A673 (cell line): ENCODE results near the gene RLF. TPM values are rescaled to one million over a fixed set of nuclear protein-coding genes. Genes with fewer than 3 reads are reported as not detected.

ENCODE experiments used
- BruUV-seq: library from RNA; stranded (reverse); fragments of 400-500 nt; replicated peaks from 2 replicates; lab custom pipeline; 2021; lab: Mats Ljungman, UMichigan
- CTCF ChIA-PET: fragments of 300-600 bp; sonication (Branson Sonifier 250); formaldehyde crosslinking; loops from one replicate; lab custom pipeline; 2022; ENCODE audit warnings: antibody characterized with exemption; lab: Charles Lee
- POLR2A ChIA-PET: fragments of 300-600 bp; sonication (Branson Sonifier 250); formaldehyde crosslinking; loops from one replicate; lab custom pipeline; 2022; ENCODE audit warnings: antibody characterized with exemption; ENCODE audit not compliant: low non-redundant PET; lab: Charles Lee
- DNase-seq: peaks from one replicate; pipeline ENCODE4 v3.0.0-alpha.2; 2015; ENCODE audit warnings: low spot score
- H3K27ac ChIP-seq: fragments of 200-600 bp; sonication (generic); 2 replicates; pipeline ENCODE4 v1.5.1; 2016; ENCODE audit warnings: mixed run types, low read depth, mild to moderate bottlenecking, mixed read lengths, antibody characterized with exemption, low read length; ENCODE audit not compliant: poor library complexity, severe bottlenecking
- H3K27me3 ChIP-seq: fragments of 200-600 bp; sonication (generic); replicated peaks from 2 replicates; pipeline ENCODE4 v1.6.1; 2017; ENCODE audit warnings: mixed run types, low read depth, mild to moderate bottlenecking, mixed read lengths, antibody characterized with exemption, low read length; ENCODE audit not compliant: insufficient read depth, poor library complexity
- H3K36me3 ChIP-seq: fragments of 200-600 bp; sonication (generic); 2 replicates; pipeline ENCODE4 v1.6.1; 2016; ENCODE audit warnings: mixed run types, mild to moderate bottlenecking, mixed read lengths, antibody characterized with exemption, low read length; ENCODE audit not compliant: insufficient read depth, poor library complexity, severe bottlenecking
- H3K4me1 ChIP-seq: fragments of 200-600 bp; sonication (generic); 2 replicates; pipeline ENCODE4 v1.6.1; 2017; ENCODE audit warnings: mixed run types, mild to moderate bottlenecking, mixed read lengths, antibody characterized with exemption, low read length; ENCODE audit not compliant: insufficient read depth, poor library complexity, severe bottlenecking
- H3K4me3 ChIP-seq: fragments of 200-600 bp; sonication (generic); 2 replicates; pipeline ENCODE4 v1.5.1; 2016; ENCODE audit warnings: low read depth, mixed run types, mild to moderate bottlenecking, mixed read lengths, low read length; ENCODE audit not compliant: poor library complexity, severe bottlenecking
- H3K9me3 ChIP-seq: fragments of 200-600 bp; sonication (generic); 2 replicates; pipeline ENCODE4 v1.6.1; 2016; ENCODE audit warnings: mixed run types, low read depth, mild to moderate bottlenecking, mixed read lengths, antibody characterized with exemption, low read length; ENCODE audit not compliant: poor library complexity, severe bottlenecking
- EZH2 ChIP-seq: fragments of 200-600 bp; sonication (generic); IDR thresholded peaks from 2 replicates; pipeline ENCODE4 v1.6.1; 2017; ENCODE audit warnings: borderline replicate concordance, low read depth, mild to moderate bottlenecking, mixed read lengths, antibody characterized with exemption, low read length; ENCODE audit not compliant: poor library complexity, severe bottlenecking
- intact Hi-C: fragments of 100-400 bp; cut with micrococcal nuclease; formaldehyde crosslinking; loops from one replicate; pipeline ENCODE4 v1.10.0; 2022; ENCODE audit not compliant: unreplicated experiment
- total RNA-seq: library from RNA; stranded (reverse); gene quantifications from 2 replicates; pipeline ENCODE4 v1.2.3, GENCODE V29; 2021
- TF ChIP-seq, protein P1 (sequence below): fragments of 300-800, 200-600 bp; sonication (generic); conservative IDR thresholded peaks from 2 replicates; pipeline ENCODE4 v1.5.1; 2017; ENCODE audit warnings: low read depth, mild to moderate bottlenecking, antibody characterized with exemption, low read length, moderate library complexity, mixed read lengths

The RLF gene
- total RNA-seq, 1 experiment from 2014 or later: 18.1 TPM

DNA sequence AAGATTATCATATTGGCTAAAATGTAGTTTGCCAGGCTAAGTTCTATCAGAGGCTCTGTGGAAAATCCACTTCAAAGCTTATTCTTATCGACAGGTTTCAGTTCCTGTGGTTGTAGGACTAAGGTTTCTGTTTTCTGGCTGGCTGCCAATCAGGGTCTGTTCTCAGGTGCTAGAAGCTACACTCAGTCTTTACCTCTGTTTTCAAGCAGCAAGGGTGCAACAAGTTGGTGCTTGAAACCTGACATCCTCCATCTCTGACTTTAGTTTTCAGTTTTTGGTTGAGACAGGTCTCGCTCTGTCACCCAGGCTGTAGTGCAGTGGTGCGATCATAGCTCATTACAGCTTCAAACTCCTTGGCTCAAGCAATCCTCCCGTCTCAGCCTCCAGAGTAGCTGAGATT, 71.3 kb downstream of the RLF start:
- H3K27ac ChIP-seq: no peak overlapping the region
- no peak for TF ChIP-seq EZH2
- TF ChIP-seq, protein P1, sequence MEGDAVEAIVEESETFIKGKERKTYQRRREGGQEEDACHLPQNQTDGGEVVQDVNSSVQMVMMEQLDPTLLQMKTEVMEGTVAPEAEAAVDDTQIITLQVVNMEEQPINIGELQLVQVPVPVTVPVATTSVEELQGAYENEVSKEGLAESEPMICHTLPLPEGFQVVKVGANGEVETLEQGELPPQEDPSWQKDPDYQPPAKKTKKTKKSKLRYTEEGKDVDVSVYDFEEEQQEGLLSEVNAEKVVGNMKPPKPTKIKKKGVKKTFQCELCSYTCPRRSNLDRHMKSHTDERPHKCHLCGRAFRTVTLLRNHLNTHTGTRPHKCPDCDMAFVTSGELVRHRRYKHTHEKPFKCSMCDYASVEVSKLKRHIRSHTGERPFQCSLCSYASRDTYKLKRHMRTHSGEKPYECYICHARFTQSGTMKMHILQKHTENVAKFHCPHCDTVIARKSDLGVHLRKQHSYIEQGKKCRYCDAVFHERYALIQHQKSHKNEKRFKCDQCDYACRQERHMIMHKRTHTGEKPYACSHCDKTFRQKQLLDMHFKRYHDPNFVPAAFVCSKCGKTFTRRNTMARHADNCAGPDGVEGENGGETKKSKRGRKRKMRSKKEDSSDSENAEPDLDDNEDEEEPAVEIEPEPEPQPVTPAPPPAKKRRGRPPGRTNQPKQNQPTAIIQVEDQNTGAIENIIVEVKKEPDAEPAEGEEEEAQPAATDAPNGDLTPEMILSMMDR: no peak
- POLR2A ChIA-PET: no interaction called here
- no peak overlapping the region for H3K4me3 ChIP-seq
- intact Hi-C loops: no loop called here
- H3K27me3 ChIP-seq: no peaks in the 10 kb centered on the region
- peaks cover 40% of the 10 kb centered on the region for H3K36me3 ChIP-seq
- H3K9me3 ChIP-seq: no peaks in the 10 kb centered on the region
- no peak for DNase-seq
- no TSS peak for BruUV-seq
- CTCF ChIA-PET: no interaction called here
- H3K4me1 ChIP-seq: no peaks in the 10 kb centered on the region

DNA sequence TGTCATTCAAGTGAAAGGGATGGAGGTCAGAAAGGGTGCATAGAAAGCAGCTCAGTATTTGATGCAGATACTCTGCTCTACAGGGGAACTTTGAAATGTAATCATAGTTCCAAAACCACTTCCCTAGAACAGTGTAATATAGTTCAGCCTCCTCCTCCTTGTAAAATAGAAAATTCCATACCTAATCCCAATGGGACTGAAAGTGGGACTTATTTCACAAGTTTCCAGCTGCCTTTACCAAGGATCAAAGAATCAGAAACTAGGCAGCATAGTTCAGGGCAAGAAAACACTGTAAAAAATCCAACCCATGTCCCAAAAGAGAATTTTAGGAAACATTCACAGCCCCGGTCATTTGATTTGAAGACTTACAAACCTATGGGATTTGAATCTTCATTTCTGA, 78.4 kb downstream of the RLF start:
- no TSS peak for BruUV-seq
- CTCF ChIA-PET: no interaction called here
- intact Hi-C loops: no loop called here

DNA sequence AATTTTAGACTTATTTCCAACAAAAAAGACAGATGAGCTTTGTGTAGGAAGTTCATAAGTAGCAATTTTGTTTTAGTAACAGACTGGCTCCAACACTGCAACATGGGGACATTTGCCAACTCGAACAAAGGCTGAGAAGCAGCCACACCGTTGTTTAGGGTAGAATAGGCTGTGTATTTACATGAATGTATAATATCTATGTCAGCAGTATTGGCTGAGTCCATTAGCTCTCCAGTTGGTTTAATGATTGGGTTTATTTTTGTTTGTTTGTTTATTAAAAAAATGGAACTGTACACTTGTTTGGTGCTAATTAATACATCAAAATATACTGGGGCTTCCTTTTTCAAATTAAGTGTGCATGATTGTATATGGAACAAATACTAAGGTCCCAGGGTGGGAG, 79.2 kb downstream of the RLF start:
- no TSS peak for BruUV-seq
- POLR2A ChIA-PET: interaction anchor here (0.7 kb wide), 1 partner anchor 75 kb away, joined by 19 read pairs; no protein-coding TSS in a partner anchor
- TF ChIP-seq, protein P1: no peak
- no peak for TF ChIP-seq EZH2
- no peak for DNase-seq
- no peak overlapping the region for H3K4me3 ChIP-seq
- no peak overlapping the region for H3K27ac ChIP-seq
- H3K27me3 ChIP-seq: no peaks in the 10 kb centered on the region
- no peaks in the 10 kb centered on the region for H3K4me1 ChIP-seq
- no peaks in the 10 kb centered on the region for H3K9me3 ChIP-seq
- peaks cover 34% of the 10 kb centered on the region for H3K36me3 ChIP-seq
- CTCF ChIA-PET: no interaction called here
- intact Hi-C loops: no loop called here

More for the DNA sequence above, 78.4 kb downstream of the RLF start:
- H3K9me3 ChIP-seq: no peaks in the 10 kb centered on the region
- H3K27ac ChIP-seq: no peak overlapping the region
- POLR2A ChIA-PET: no interaction called here
- H3K4me3 ChIP-seq: no peak overlapping the region
- no peak for DNase-seq
- no peaks in the 10 kb centered on the region for H3K4me1 ChIP-seq
- TF ChIP-seq, protein P1: no peak
- no peak for TF ChIP-seq EZH2
- H3K27me3 ChIP-seq: no peaks in the 10 kb centered on the region
- H3K36me3 ChIP-seq: peaks cover 39% of the 10 kb centered on the region
